Esophagus squamous epithelium (tissue), 5 donors: ENCODE measurements around the gene UGT3A1. TPM values are rescaled to one million over a fixed set of nuclear protein-coding genes. Genes with fewer than 3 reads are reported as not detected.

Experiments
- DNase-seq: peaks from one replicate; lab custom pipeline; 2025; lab: John Stamatoyannopoulos, UW
- H3K27ac ChIP-seq, 4 donors: fragments of 200-600 bp; sonication (generic); one replicate each; pipeline ENCODE4 v1.5.1; 2016 to 2019; ENCODE audit warnings: mild to moderate bottlenecking in 1 of 4
- H3K27me3 ChIP-seq, 4 donors: fragments of 200-600 bp; sonication (generic); 1 replicate in 3 of 4; 2 replicates in 1 of 4; pipeline versions ENCODE4 v1.5.1 to v1.6.0; 2017 to 2021; ENCODE audit warnings: antibody characterized with exemption in 1 of 4
- H3K36me3 ChIP-seq, 3 donors: fragments of 200-600 bp; sonication (generic); one replicate each; pipeline ENCODE4 v1.5.1; 2016 to 2019
- H3K4me1 ChIP-seq, 3 donors: fragments of 200-600 bp; sonication (generic); one replicate each; pipeline ENCODE4 v1.5.1; 2017 to 2019
- H3K4me3 ChIP-seq, 4 donors: fragments of 200-600 bp; sonication (generic); 1 replicate in 3 of 4; 2 replicates in 1 of 4; pipeline ENCODE4 v1.5.1; 2016 to 2019; ENCODE audit warnings: mild to moderate bottlenecking in 2 of 4, moderate library complexity in 1 of 4
- H3K9me3 ChIP-seq, 3 donors: fragments of 200-600 bp; sonication (generic); one replicate each; pipeline ENCODE4 v1.5.1; 2016 to 2019
- POLR2A ChIP-seq, 4 donors: fragments of 450-650 bp; IDR thresholded peaks; one replicate each; pipeline ENCODE4 v1.6.1; 2017; ENCODE audit warnings: antibody characterized with exemption in 4 of 4, mild to moderate bottlenecking in 4 of 4, moderate library complexity in 3 of 4
- WGBS, 2 donors: methylation state at CpG; one replicate each; pipeline ENCODE4 v1.1.5; 2018; 5-methylcytosine and 5-hydroxymethylcytosine counted together
- intact Hi-C: fragments of 100-400 bp; cut with DNase I; formaldehyde crosslinking; loops from one replicate; pipeline ENCODE4 v1.15.0; 2022
- total RNA-seq, 4 donors: library from RNA; depleted of rRNA; stranded (reverse); fragments of >200 nt; gene quantifications; one replicate each; pipeline ENCODE4 v1.1.0, GENCODE V29; 2016
- TF ChIP-seq, protein P1 (sequence below), 6 experiments: fragments of 450-650 bp in 4 of 6; fragments of 200-600 bp in 2 of 6; sonication (generic) in 2 of 6; IDR thresholded peaks; one replicate each; pipeline ENCODE4 v1.5.1; 2016 to 2019; ENCODE audit warnings: antibody characterized with exemption in 6 of 6, mild to moderate bottlenecking in 4 of 6, moderate library complexity in 4 of 6
- donor health status: DM: yes; HTN: yes; CAD: no.

UGT3A1 gene
- total RNA-seq, 4 donors from 2014 or later = 0.11 TPM; not detected in 3

DNA sequence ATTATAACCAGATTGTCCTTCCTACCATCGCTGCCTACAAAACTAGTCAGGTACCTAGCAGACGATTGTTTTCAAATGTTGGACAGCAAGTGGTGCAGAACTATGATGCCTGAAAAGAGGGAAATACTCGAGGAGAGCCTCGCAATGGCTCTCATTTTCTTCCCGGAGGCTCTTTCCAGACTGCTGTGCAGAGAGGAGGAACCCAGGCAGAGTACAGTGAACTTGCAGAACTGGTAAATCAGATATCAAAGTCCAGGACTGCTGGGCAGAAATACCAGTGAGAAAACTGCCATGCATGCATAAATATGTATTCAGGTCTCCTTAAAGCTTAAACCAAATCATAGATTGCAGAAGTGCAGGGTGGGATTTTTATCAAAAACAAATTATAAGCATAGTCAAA is 26.4 kb upstream of the UGT3A1 start:
- DNase-seq = no peak
- no peak overlapping the region for H3K27ac ChIP-seq
- 34 to 45% methylated on average over 5 of the region's 5 CpGs for WGBS, 2 donors

GRCh38 chr5:36017004-36017403 is 25.8 kb upstream of the UGT3A1 start:
- peaks cover 0 to 27% (median 25%) of the 10 kb centered on the region in 3 donors for H3K9me3 ChIP-seq
- no peak for TF ChIP-seq POLR2A (IDR thresholded peaks at IDR 0.05)
- TF ChIP-seq, protein P1, sequence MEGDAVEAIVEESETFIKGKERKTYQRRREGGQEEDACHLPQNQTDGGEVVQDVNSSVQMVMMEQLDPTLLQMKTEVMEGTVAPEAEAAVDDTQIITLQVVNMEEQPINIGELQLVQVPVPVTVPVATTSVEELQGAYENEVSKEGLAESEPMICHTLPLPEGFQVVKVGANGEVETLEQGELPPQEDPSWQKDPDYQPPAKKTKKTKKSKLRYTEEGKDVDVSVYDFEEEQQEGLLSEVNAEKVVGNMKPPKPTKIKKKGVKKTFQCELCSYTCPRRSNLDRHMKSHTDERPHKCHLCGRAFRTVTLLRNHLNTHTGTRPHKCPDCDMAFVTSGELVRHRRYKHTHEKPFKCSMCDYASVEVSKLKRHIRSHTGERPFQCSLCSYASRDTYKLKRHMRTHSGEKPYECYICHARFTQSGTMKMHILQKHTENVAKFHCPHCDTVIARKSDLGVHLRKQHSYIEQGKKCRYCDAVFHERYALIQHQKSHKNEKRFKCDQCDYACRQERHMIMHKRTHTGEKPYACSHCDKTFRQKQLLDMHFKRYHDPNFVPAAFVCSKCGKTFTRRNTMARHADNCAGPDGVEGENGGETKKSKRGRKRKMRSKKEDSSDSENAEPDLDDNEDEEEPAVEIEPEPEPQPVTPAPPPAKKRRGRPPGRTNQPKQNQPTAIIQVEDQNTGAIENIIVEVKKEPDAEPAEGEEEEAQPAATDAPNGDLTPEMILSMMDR (IDR thresholded peaks at IDR 0.05) = no peak
- H3K4me3 ChIP-seq = no peak overlapping the region
- no peak for DNase-seq
- intact Hi-C loops = no loop called here
- WGBS, 2 donors = 65 to 69% methylated on average over 1 of the region's 1 CpG
- peaks cover 0 to 13% (median 0%) of the 10 kb centered on the region in 3 donors for H3K4me1 ChIP-seq
- H3K27me3 ChIP-seq = no peaks in the 10 kb centered on the region
- no peaks in the 10 kb centered on the region for H3K36me3 ChIP-seq
- no peak overlapping the region for H3K27ac ChIP-seq

More for the DNA sequence above, 26.4 kb upstream of the UGT3A1 start:
- Histone ChIP-seq H3K27me3 (no peaks in the 10 kb centered on the region), H3K9me3 (peaks cover 0 to 27% (median 25%) of the 10 kb centered on the region in 3 donors), H3K36me3 (no peaks in the 10 kb centered on the region), H3K4me3 (no peak overlapping the region), H3K4me1 (peaks cover 0 to 13% (median 0%) of the 10 kb centered on the region in 3 donors)
- TF ChIP-seq POLR2A (IDR thresholded peaks at IDR 0.05) = no peak
- TF ChIP-seq, protein P1 (IDR thresholded peaks at IDR 0.05) = no peak
- intact Hi-C loops = no loop called here

DNA sequence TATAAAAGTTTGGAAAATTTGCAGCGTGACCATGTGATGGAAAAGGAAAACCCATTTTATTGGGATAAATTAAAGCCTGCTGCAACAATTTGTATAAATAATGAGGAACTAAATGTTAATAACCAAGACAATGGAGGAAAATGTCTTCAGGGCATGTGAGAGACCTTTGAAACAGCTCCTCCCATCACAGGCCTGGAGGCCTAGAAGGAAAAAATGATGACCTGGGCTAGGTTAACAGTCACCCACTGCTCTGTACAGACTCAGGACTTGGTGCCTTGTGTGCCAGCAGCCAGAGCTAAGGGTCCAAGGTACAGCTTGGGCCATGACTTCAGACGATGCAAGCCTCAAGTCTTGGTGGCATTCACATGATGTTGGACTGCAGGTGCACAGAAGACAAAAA is 22.0 kb upstream of the UGT3A1 start:
- Histone ChIP-seq H3K36me3 (no peaks in the 10 kb centered on the region), H3K4me1 (peaks cover 0 to 13% (median 0%) of the 10 kb centered on the region in 3 donors), H3K27me3 (no peaks in the 10 kb centered on the region), H3K9me3 (peaks cover 0 to 34% (median 25%) of the 10 kb centered on the region in 3 donors), H3K4me3 (no peak overlapping the region), H3K27ac (no peak overlapping the region)
- WGBS, 2 donors = 71 to 86% methylated on average over 2 of the region's 2 CpGs
- intact Hi-C loops = no loop called here
- DNase-seq = no peak
- TF ChIP-seq POLR2A (IDR thresholded peaks at IDR 0.05) = no peak
- TF ChIP-seq, protein P1 (IDR thresholded peaks at IDR 0.05) = no peak

DNA sequence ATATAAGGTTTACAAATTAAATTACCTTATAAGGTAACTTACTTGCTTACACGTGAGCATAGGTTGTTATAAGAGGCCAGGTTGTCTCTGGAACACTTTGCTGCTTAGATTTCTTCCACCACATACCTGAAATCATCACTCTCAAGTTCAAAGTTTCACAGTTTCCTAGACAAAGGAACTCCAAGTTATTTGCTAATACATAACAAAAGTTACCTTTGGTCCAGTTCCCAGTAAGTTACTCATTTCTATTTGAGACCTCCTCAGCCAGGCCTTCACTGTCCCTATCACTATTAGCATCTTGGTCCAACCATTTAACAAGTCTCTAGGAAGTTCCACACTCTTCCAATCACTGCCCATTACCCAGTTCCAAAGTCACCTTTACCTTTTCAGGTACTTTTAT is 18.5 kb upstream of the UGT3A1 start:
- intact Hi-C loops = no loop called here
- TF ChIP-seq, protein P1 (IDR thresholded peaks at IDR 0.05) = no peak
- TF ChIP-seq POLR2A (IDR thresholded peaks at IDR 0.05) = no peak
- H3K36me3 ChIP-seq = no peaks in the 10 kb centered on the region
- H3K4me1 ChIP-seq = no peaks in the 10 kb centered on the region
- H3K27ac ChIP-seq = no peak overlapping the region
- peaks cover 0 to 3% (median 0%) of the 10 kb centered on the region in 4 donors for H3K27me3 ChIP-seq
- H3K9me3 ChIP-seq = peaks cover 0 to 23% (median 14%) of the 10 kb centered on the region in 3 donors
- H3K4me3 ChIP-seq = no peak overlapping the region
- no peak for DNase-seq
- 69 to 71% methylated on average over 1 of the region's 1 CpG for WGBS, 2 donors

DNA sequence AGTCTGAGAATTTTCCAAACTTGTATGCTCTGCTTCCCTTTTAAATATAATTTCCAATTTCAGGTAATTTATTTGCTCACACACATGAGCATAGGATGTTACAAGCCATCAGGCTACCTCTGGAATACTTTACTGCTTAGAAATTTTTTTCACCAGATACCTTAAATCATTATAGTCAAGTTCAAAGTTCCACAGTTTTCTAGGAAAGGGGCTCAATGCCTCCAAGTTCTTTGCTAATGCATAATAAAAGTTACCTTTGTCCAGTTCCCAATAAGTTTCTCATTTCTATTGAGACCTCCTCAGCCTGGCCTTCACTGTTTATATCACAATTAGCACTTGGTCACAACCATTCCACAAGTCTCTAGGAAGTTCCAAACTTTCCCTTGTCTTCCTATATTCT is 16.2 kb upstream of the UGT3A1 start:
- Histone ChIP-seq H3K4me3 (no peak overlapping the region), H3K36me3 (no peaks in the 10 kb centered on the region), H3K27me3 (peaks cover 0 to 5% (median 0%) of the 10 kb centered on the region in 4 donors), H3K4me1 (no peaks in the 10 kb centered on the region), H3K27ac (no peak overlapping the region), H3K9me3 (peaks cover 0 to 7% (median 0%) of the 10 kb centered on the region in 3 donors)
- no peak for TF ChIP-seq POLR2A (IDR thresholded peaks at IDR 0.05)
- TF ChIP-seq, protein P1 (IDR thresholded peaks at IDR 0.05) = no peak
- no peak for DNase-seq
- intact Hi-C loops = no loop called here
